ENCODE data around the gene SPACA4.

DNA sequence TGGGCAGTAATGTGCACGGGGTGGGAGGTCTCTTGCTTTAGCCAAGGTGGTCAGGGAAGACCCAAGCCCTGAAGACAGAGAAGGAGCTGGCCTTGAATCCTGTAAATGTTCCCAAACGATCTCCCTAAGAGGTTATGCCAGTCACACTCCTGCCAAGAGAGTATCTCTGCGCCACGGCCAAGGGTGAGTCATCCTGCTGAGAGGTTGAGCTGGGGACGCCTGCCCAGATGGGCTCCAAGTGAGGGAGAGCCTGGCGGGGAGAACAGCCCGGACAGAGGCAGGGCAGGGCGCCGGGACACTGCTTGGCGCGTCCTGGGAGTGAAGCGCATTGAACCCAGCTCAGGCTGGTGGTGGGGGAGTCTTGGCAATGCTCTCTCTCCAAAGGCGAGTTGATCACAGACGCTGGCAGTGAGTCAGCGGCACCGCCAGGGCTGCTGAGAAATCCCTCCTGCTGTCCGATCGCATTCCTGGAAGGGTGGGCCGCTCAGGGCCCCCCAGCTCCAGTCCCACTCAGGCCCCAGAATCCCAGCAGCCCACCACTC, 38.1 kb upstream of the SPACA4 start:
- TF ChIP-seq CTCF (IDR thresholded peaks at IDR 0.05) (no peak), ZFX (IDR thresholded peaks at IDR 0.05; ENCODE audit: borderline replicate concordance) (no peak)
